H9 (cell line): ENCODE data around the gene TSPEAR. TPM values are rescaled to one million over a fixed set of nuclear protein-coding genes. Genes with fewer than 3 reads are reported as not detected.

ENCODE experiments used
- DNase-seq: peaks from one replicate; pipeline ENCODE4 v3.0.0-alpha.2; 2017
- H2AFZ ChIP-seq: one replicate; pipeline ENCODE4 v1.6.1; 2013; ENCODE audit warnings: mild to moderate bottlenecking, low read length, control low read depth, moderate library complexity
- H2AK5ac ChIP-seq: 2 replicates; pipeline ENCODE4 v1.6.1; 2013; ENCODE audit warnings: low read length, control low read depth, mixed read lengths; ENCODE audit not compliant: insufficient read length
- H2BK120ac ChIP-seq: one replicate; pipeline ENCODE4 v1.6.1; 2013; ENCODE audit warnings: low read depth, mild to moderate bottlenecking, low read length, control low read depth, inconsistent platforms; ENCODE audit not compliant: poor library complexity, severe bottlenecking
- H2BK12ac ChIP-seq: 2 replicates; pipeline ENCODE4 v1.6.1; 2013; ENCODE audit warnings: low read length, control low read depth, mixed read lengths, low read depth; ENCODE audit not compliant: insufficient read length
- H2BK15ac ChIP-seq: 2 replicates; pipeline ENCODE4 v1.6.1; 2013; ENCODE audit warnings: low read depth, low read length, control low read depth
- H2BK20ac ChIP-seq: one replicate; pipeline ENCODE4 v1.6.1; 2013; ENCODE audit warnings: low read depth, mild to moderate bottlenecking, low read length, control low read depth, inconsistent platforms; ENCODE audit not compliant: poor library complexity, severe bottlenecking
- H2BK5ac ChIP-seq: 2 replicates; pipeline ENCODE4 v1.6.1; 2013; ENCODE audit warnings: low read length, control low read depth, mixed read lengths; ENCODE audit not compliant: insufficient read length
- H3K14ac ChIP-seq: 2 replicates; pipeline ENCODE4 v1.6.1; 2013; ENCODE audit warnings: low read length, control low read depth; ENCODE audit not compliant: insufficient read depth
- H3K18ac ChIP-seq: 2 replicates; pipeline ENCODE4 v1.6.1; 2013; ENCODE audit warnings: low read depth, mild to moderate bottlenecking, mixed read lengths, low read length, control low read depth; ENCODE audit not compliant: insufficient read length
- H3K23ac ChIP-seq: 2 replicates; pipeline ENCODE4 v1.6.1; 2013; ENCODE audit warnings: low read length, control low read depth, mixed read lengths, low read depth; ENCODE audit not compliant: insufficient read length
- H3K23me2 ChIP-seq: 2 replicates; pipeline ENCODE4 v1.6.1; 2013; ENCODE audit warnings: low read depth, mild to moderate bottlenecking, mixed read lengths, low read length, control low read depth; ENCODE audit not compliant: insufficient read length, poor library complexity, severe bottlenecking
- H3K27ac ChIP-seq: 2 replicates; pipeline ENCODE4 v1.5.1; 2013; ENCODE audit warnings: low read length, control low read depth, mixed read lengths, low read depth; ENCODE audit not compliant: insufficient read length
- H3K27me3 ChIP-seq: 2 replicates; pipeline ENCODE4 v1.6.1; 2013; ENCODE audit warnings: low read length, control low read depth, inconsistent platforms; ENCODE audit not compliant: insufficient read depth
- H3K4ac ChIP-seq: 2 replicates; pipeline ENCODE4 v1.6.1; 2013; ENCODE audit warnings: low read depth, mild to moderate bottlenecking, control low read depth, inconsistent platforms, low read length, moderate library complexity
- H3K4me1 ChIP-seq: 2 replicates; pipeline ENCODE4 v1.6.1; 2013; ENCODE audit warnings: low read length, control low read depth, inconsistent platforms; ENCODE audit not compliant: insufficient read depth
- H3K4me2 ChIP-seq: 2 replicates; pipeline ENCODE4 v1.6.1; 2013; ENCODE audit warnings: low read length, control low read depth, mixed read lengths; ENCODE audit not compliant: insufficient read length, insufficient read depth
- H3K56ac ChIP-seq: 2 replicates; pipeline ENCODE4 v1.6.1; 2013; ENCODE audit warnings: low read depth, mild to moderate bottlenecking, mixed read lengths, low read length, control low read depth; ENCODE audit not compliant: insufficient read length
- H3K79me1 ChIP-seq: 2 replicates; pipeline ENCODE4 v1.6.1; 2013; ENCODE audit warnings: low read depth, mild to moderate bottlenecking, moderate library complexity, low read length, control low read depth, inconsistent platforms; ENCODE audit not compliant: insufficient read depth, poor library complexity, severe bottlenecking
- H3K79me2 ChIP-seq: 2 replicates; pipeline ENCODE4 v1.6.1; 2013; ENCODE audit warnings: low read length, control low read depth, inconsistent platforms; ENCODE audit not compliant: insufficient read depth
- H3K9ac ChIP-seq: 2 replicates; pipeline ENCODE4 v1.6.1; 2013; ENCODE audit warnings: low read length, control low read depth, mixed read lengths; ENCODE audit not compliant: insufficient read length; ENCODE audit errors: extremely low read depth
- H3K9me3 ChIP-seq: one replicate; pipeline ENCODE4 v1.6.1; 2013; ENCODE audit warnings: low read depth, low read length, inconsistent platforms; ENCODE audit not compliant: control insufficient read depth
- H3T11ph ChIP-seq: one replicate; pipeline ENCODE4 v1.6.1; 2013; ENCODE audit warnings: mild to moderate bottlenecking, low read length, control low read depth, inconsistent platforms
- H4K20me1 ChIP-seq: one replicate; pipeline ENCODE4 v1.6.1; 2013; ENCODE audit not compliant: control insufficient read depth, insufficient read length, insufficient read depth
- H4K5ac ChIP-seq: 2 replicates; pipeline ENCODE4 v1.6.1; 2013; ENCODE audit warnings: low read depth, mild to moderate bottlenecking, mixed read lengths, low read length, control low read depth; ENCODE audit not compliant: insufficient read length
- H4K8ac ChIP-seq: replicated peaks from 2 replicates; pipeline ENCODE4 v1.6.1; 2013; ENCODE audit warnings: low read length, control low read depth, mixed read lengths, low read depth; ENCODE audit not compliant: insufficient read length
- H4K91ac ChIP-seq: 2 replicates; pipeline ENCODE4 v1.6.1; 2013; ENCODE audit warnings: low read depth, mild to moderate bottlenecking, moderate library complexity, mixed read lengths, low read length, control low read depth; ENCODE audit not compliant: insufficient read length
- H3K27ac Mint-ChIP-seq, 3 experiments: 2 replicates in 2 of 3; 3 replicates in 1 of 3; pipeline ENCODE4 v1.8.0; 2020 to 2021; ENCODE audit warnings: mixed read lengths in 3 of 3, mild to moderate bottlenecking in 1 of 3, moderate library complexity in 1 of 3
- H3K27me3 Mint-ChIP-seq: 2 replicates; pipeline ENCODE4 v1.8.0; 2021; ENCODE audit warnings: low read depth, mild to moderate bottlenecking, moderate library complexity, mixed read lengths
- H3K36me3 Mint-ChIP-seq, 3 experiments: 2 replicates in 2 of 3; 3 replicates in 1 of 3; pipeline ENCODE4 v1.8.0; 2020 to 2021; ENCODE audit warnings: low read depth in 3 of 3, mixed read lengths in 3 of 3; ENCODE audit not compliant: insufficient read depth in 1 of 3
- H3K4me1 Mint-ChIP-seq, 2 experiments: 2 replicates each; pipeline ENCODE4 v1.8.0; 2020; ENCODE audit warnings: mixed read lengths in 2 of 2
- H3K4me3 Mint-ChIP-seq, 2 experiments: 2 replicates in 1 of 2; 3 replicates in 1 of 2; pipeline ENCODE4 v1.8.0; 2020 to 2021; ENCODE audit warnings: mild to moderate bottlenecking in 2 of 2, mixed read lengths in 2 of 2, moderate library complexity in 1 of 2
- H3K9me3 Mint-ChIP-seq, 2 experiments: 2 replicates in 1 of 2; 3 replicates in 1 of 2; pipeline ENCODE4 v1.8.0; 2020; ENCODE audit warnings: mild to moderate bottlenecking in 2 of 2, mixed read lengths in 2 of 2, moderate library complexity in 1 of 2
- WGBS: extraction: QIAGEN DNeasy Blood & Tissue Kit; methylation state at CpG from one replicate; pipeline ENCODE4 v1.1.7; 2013; ENCODE audit warnings: missing lambda C conversion rate, low lambda C conversion rate, mixed read lengths; ENCODE audit not compliant: insufficient read length; ENCODE audit errors: extremely low coverage; 5-methylcytosine and 5-hydroxymethylcytosine counted together
- total RNA-seq: library from RNA; stranded (reverse); gene quantifications from 2 replicates; pipeline ENCODE4 v1.2.1, GENCODE V29; 2021
- TF ChIP-seq, protein P1 (sequence below): fragments of 200-600 bp; sonication (generic); conservative IDR thresholded peaks from 3 replicates; pipeline ENCODE4 v1.8.0; 2021; ENCODE audit warnings: antibody characterized with exemption, mild to moderate bottlenecking

TSPEAR gene
- total RNA-seq, 1 experiment from 2014 or later = 1.3 TPM

DNA sequence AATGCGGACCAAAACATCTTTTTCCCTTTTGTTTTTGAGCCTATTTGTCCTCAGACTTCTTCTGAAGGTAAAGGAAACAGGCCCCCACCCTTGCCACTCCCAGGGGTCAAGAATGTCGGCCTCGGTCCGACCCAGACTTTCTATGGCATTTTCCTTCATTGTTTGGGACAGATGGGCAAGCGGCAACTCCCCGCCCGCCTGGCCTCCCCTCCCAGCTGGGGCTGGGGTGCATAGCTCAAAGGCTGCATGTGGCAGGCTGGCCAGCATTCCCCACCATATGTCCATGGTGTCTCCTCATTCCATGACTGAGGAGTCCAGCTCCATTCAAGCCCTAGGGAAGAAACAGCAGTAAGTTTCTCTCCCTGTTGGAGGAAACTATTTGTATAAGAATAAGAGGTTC is 29.4 kb upstream of the TSPEAR start:
- H2BK20ac ChIP-seq = no peak overlapping the region
- H3K23ac ChIP-seq = no peak overlapping the region
- no peak overlapping the region for H3K4ac ChIP-seq
- Mint-ChIP-seq H3K36me3 (peaks cover 0 to 4% (median 3%) of the 10 kb centered on the region in 3 experiments; a peak in 2 of 7 replicates), H3K27me3 (peaks cover 6% of the 10 kb centered on the region), H3K9me3 (peaks cover 0 to 21% of the 10 kb centered on the region in 2 experiments; a peak in 3 of 5 replicates), H3K4me1 (peaks cover 43 to 45% of the 10 kb centered on the region in 2 experiments), H3K4me3 (no peak overlapping the region), H3K27ac (peak overlapping the region in 1 of 3 experiments; percentile 32; a peak in 1 of 7 replicates)
- H4K91ac ChIP-seq = no peak overlapping the region
- H3K18ac ChIP-seq = no peak overlapping the region
- peak; percentile 13 for DNase-seq
- no peak overlapping the region for H2AK5ac ChIP-seq
- H3K4me1 ChIP-seq = no peaks in the 10 kb centered on the region
- no peak overlapping the region; the same call in 1 of the 2 replicates for H3K14ac ChIP-seq
- no peak overlapping the region for H3T11ph ChIP-seq
- no peak overlapping the region for H2BK120ac ChIP-seq
- H3K56ac ChIP-seq = no peak overlapping the region
- H3K23me2 ChIP-seq = no peaks in the 10 kb centered on the region
- H4K5ac ChIP-seq = no peak overlapping the region
- H2BK5ac ChIP-seq = no peak overlapping the region
- TF ChIP-seq, protein P1, sequence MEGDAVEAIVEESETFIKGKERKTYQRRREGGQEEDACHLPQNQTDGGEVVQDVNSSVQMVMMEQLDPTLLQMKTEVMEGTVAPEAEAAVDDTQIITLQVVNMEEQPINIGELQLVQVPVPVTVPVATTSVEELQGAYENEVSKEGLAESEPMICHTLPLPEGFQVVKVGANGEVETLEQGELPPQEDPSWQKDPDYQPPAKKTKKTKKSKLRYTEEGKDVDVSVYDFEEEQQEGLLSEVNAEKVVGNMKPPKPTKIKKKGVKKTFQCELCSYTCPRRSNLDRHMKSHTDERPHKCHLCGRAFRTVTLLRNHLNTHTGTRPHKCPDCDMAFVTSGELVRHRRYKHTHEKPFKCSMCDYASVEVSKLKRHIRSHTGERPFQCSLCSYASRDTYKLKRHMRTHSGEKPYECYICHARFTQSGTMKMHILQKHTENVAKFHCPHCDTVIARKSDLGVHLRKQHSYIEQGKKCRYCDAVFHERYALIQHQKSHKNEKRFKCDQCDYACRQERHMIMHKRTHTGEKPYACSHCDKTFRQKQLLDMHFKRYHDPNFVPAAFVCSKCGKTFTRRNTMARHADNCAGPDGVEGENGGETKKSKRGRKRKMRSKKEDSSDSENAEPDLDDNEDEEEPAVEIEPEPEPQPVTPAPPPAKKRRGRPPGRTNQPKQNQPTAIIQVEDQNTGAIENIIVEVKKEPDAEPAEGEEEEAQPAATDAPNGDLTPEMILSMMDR = no peak
- H2BK12ac ChIP-seq = no peak overlapping the region
- H4K20me1 ChIP-seq = no peaks in the 10 kb centered on the region
- peaks cover 8% of the 10 kb centered on the region for H3K9me3 ChIP-seq
- no peak overlapping the region for H3K9ac ChIP-seq
- WGBS = no CpG with 5 or more reads among the region's 7 CpGs
- no peak overlapping the region for H3K4me2 ChIP-seq
- H2AFZ ChIP-seq = no peak overlapping the region
- no peak overlapping the region for H4K8ac ChIP-seq
- no peak overlapping the region for H2BK15ac ChIP-seq
- H3K79me2 ChIP-seq = no peaks in the 10 kb centered on the region
- no peak overlapping the region for H3K27ac ChIP-seq
- no peaks in the 10 kb centered on the region for H3K79me1 ChIP-seq
- no peaks in the 10 kb centered on the region for H3K27me3 ChIP-seq
